ENCODE measurements around the gene RABGEF1. TPM values are rescaled to one million over a fixed set of nuclear protein-coding genes. Genes with fewer than 3 reads are reported as not detected.

RABGEF1 gene
- total and polyA plus RNA-seq, 2 of the 8 experiments (the other 6 are each of a cell fraction or from before 2014, with no cell fraction given), result 10.2 to 18.0 TPM

GRCh38 chr7:66696774-66697191, 43.8 kb upstream of the RABGEF1 start (continued):
- TF ChIP-seq ATF2 (IDR thresholded peaks at IDR 0.05; ENCODE audit: low read length) (no peak), KDM1A (IDR thresholded peaks at IDR 0.05; ENCODE audit: borderline replicate concordance, low read length) (no peak), CTBP2 (IDR thresholded peaks at IDR 0.05; ENCODE audit: borderline replicate concordance, insufficient read depth, insufficient read length, low read length) (no peak), HDAC6 (IDR thresholded peaks at IDR 0.05; ENCODE audit: low read depth, low read length) (no peak), SP1 (IDR thresholded peaks at IDR 0.05; ENCODE audit: low read depth, low read length) (no peak), GABPA (IDR thresholded peaks at IDR 0.05; ENCODE audit: borderline replicate concordance, insufficient read depth, low read length) (no peak), USF2 (IDR thresholded peaks at IDR 0.05; ENCODE audit: low read length) (no peak)
